NOMO-1 (cell line): Measurements from ENCODE around the gene CCDC107.

Source experiments
- DNase-seq, 2 experiments: peaks; one replicate each; lab custom pipeline; 2025; ENCODE audit not compliant: unreplicated experiment in 2 of 2; lab: John Stamatoyannopoulos, UW

Gene CCDC107

DNA sequence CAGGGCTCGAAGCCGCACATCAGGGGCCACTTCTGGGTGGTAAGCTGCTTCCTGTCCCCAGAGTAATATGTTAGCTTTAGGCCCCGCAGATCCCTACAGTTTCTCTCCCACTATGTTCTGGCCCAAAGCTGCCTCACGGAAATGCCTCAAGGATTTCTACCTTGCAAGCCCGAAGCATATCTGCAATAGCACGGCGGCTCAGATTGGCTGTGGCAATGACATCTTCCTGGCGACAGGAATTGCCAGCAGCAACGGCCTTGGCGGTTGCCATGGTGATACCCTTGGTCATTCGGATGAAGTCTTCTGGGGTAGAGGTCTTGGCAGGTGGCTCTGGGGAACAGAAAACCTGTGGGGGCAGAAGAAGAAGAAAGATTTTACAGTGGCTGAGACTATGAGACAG is 41.9 kb downstream of the CCDC107 start:
- DNase-seq = no peak

DNA sequence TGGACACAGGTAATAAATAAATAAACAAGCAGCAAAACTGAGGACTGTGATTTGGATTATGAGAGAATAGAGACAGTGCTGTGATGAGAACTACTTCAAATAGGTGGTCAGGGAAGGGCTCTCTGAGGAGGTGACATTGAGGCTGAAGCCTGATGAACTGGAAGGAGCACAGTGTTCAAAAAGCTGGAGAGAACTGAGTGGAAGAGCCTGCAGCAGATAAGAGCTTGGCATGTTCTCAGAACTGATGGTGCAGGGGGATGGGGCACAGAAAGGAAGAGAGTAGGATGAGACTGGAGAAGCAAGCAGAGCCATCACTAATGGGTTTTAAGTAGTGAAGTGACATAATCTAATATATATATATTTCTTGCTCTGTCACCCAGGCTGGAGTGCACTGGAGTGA is 42.9 kb downstream of the CCDC107 start:
- DNase-seq = no peak

DNA sequence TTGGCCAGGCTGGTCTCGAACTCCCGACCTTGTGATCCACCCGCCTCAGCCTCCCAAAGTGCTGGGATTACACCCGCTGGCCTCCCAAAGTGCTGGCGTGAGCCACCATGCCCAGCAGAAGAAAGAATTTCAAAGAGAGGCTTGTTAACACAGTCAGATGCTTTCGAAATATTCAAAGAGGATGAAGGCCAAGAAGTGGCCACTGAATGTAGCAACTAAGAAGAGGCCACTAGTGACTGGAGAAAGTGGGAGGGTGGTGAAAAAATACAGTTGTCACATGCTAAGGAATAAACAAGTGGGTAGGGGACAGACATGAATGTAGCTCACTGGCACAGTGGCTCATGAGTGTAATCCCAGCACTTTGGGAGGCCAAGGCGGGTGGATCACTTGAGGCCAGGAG is 44.6 kb downstream of the CCDC107 start:
- no peak for DNase-seq

DNA sequence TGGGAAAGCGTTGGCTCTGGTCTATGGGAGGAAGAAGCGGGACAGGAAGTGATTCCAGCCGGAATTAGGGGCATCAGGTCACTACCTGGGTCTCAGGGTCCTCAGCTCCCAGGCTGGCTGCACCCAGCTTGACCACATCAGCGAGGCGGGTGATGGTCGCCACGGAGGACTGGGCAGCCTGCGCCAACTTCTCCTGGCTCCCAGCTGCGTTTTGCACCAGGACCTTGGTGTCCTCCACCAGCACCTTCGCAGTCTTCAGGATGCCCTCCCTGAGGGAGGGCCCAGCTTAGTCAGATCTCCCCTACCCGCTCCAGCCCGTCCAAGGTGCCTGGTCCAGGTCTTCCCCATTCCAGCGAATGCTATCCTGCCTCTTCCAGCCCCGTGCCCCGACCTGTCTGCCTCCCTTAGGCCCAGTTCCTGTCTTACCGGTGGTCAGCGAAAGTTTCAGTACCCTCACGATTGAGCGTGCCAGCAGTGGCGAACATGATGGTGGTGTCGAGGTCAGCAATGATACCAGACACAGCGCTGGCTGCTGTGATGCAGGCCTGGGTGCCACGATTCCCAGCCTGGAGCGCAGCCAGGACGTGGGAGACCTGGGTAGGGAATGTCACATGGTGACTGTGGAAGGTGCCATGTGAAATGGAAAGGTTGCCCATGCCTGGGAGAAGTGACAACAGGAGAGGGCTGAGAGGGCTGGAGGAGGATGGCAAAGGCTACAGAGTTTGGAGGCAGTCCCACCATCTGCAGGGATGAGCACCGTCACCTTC is 46.0 kb downstream of the CCDC107 start:
- no peak for DNase-seq

DNA sequence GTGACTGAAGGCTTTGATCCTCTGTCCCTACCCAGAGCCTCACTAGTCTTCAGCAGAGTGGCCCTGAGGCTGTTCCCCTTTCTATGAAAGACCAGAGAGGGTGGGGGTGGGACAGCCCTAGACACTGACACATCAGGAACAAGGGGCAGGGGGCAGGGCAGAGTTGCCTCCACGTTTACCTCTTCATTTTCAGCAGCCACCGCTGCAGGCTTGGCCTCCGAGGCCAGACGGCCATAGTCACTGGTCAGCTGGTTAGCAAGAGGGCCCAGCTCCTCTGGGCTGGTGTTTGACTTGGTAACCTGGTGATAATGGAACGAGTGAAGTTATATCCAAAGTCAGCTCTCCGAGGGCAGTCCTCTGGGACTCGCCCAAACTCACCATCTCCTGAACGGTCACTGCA is 47.3 kb downstream of the CCDC107 start:
- DNase-seq = no peak

DNA sequence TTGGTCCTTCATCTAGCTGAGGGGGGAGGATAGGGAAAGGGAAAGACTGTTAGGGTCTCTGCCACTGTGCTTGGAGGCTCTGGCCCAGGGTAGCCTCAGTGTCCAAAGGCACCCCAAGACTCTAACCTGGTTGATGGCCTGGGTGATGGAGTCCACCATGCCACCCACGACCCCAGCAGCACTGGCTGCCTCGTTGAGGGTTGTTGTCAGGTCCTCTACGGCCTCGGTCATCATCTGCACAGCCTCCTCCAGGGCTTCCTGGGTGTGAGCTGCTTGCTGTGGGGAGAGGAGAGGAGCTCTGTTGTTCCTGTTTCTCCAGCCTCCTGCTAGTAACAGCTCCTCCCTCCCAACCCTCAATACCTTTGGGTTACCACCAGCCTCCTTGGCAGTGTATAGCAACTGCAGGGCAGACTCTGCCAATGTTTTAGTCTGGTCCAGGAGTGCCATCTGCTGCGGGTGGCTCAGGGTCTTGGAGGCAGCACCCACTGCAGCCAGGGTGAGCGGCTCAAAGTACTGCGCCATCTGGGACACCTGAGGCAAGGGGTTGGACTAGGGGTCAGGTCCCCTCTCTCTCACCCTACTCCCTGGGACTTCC is 47.8 kb downstream of the CCDC107 start:
- no peak for DNase-seq

DNA sequence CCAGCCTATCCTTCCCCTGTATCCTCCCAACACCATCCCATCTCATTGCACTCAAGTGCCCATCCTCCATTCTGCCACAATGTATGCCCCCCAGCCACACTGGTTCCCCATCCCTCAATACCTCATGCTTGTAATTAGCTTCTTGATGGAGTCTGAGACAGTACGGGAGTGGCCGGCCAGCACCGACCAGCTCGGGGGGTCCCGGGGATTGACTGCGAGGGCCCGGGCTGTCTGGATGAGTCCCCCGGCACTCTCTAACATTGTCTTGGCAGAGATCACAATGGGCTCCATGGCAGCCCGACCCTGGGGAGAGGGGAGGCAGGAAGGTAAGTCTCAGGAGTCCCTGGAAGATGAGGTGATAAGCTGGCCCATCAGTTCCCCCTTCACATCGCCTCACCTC is 48.9 kb downstream of the CCDC107 start:
- DNase-seq = no peak

DNA sequence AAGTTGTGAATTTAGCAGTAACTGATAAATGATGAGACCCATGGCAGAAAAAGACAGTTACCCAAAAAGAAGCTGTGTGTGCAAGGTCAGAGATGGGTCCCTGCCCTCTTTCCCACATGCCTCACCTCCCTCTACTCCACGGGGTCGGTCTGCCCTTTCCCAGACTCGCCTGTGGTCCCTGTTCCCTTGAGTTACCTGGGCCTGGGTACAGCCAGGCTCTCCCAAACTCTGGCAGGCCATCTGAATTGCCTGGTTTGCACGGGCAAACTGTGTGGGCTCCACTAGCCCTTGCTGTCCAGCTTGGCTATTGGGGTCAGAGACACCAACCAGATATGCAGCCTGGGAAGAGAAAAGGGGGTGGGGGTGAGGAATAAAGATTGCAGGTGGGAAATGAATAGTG is 50.1 kb downstream of the CCDC107 start:
- no peak for DNase-seq

DNA sequence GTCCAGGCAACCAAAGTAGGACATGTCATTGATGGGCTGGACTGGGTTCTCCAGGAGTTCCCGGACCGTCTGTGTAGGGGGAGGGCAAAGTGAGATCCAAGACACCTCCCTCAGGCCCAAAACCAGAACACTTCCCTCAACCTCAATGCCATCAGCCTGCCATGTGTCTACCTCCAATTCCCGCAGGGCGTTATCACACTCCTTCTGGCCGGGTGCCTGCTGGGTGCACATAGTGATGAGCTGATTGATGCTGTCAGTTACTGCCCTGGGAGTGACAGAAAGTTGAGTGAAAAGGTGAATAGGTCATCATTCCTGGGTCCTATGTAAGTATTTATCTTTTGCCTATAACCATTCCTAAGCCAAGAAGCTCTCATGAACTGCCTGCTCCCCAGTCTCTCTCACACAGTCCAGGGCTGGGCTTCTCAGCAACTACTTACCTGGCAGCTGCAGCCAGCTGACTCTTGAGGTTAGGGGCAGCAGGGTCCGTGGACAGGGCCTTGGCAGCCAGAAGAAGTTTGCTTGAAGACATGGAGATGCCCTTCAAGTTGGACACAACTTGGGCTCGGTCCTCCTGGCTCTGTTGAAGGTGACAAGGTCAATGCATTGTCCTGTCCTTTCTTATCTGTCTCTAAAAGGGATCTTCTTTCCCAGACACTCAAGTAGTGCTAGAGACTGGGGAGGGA is 52.9 kb downstream of the CCDC107 start:
- DNase-seq = no peak
